HG03520 (cell line): ENCODE data around the gene SLC7A8.
"Not testable (repeated sequence)": the region's sequence is repeated elsewhere in the genome, so short reads cannot be mapped to it uniquely, and the experiment has no call there.

Experiments used
- ATAC-seq: cut with Tn5 transposase; IDR thresholded peaks from one replicate; pipeline ENCODE4 v1.9.1; 2021; ENCODE audit warnings: mild to moderate bottlenecking, moderate library complexity; ENCODE audit not compliant: unreplicated experiment

The SLC7A8 gene

GRCh38 chr14:23115039-23115731 lies 68.3 kb downstream of the SLC7A8 start:
- no peak for ATAC-seq

GRCh38 chr14:23114669-23115038 lies 68.8 kb downstream of the SLC7A8 start:
- ATAC-seq = no peak

GRCh38 chr14:23114120-23114458 lies 69.4 kb downstream of the SLC7A8 start:
- ATAC-seq = no peak

GRCh38 chr14:23113431-23114119 lies 69.9 kb downstream of the SLC7A8 start:
- no peak for ATAC-seq

- no peak for ATAC-seq
Observed at GRCh38 chr14:23112359-23113178, 70.9 kb downstream of the SLC7A8 start.

GRCh38 chr14:23110579-23111365 lies 72.7 kb downstream of the SLC7A8 start:
- no peak for ATAC-seq

- ATAC-seq = no peak
Observed at GRCh38 chr14:23109769-23110168, 73.7 kb downstream of the SLC7A8 start.

- not testable (repeated sequence) for ATAC-seq
Observed at GRCh38 chr14:23108169-23108568, 75.3 kb downstream of the SLC7A8 start.

- not testable (repeated sequence) for ATAC-seq
Observed at GRCh38 chr14:23107620-23108019, 75.8 kb downstream of the SLC7A8 start.

- no peak for ATAC-seq
Observed at GRCh38 chr14:23106747-23107045, 76.8 kb downstream of the SLC7A8 start.

GRCh38 chr14:23105348-23105824 lies 78.1 kb downstream of the SLC7A8 start:
- no peak for ATAC-seq

GRCh38 chr14:23104591-23105347 lies 78.7 kb downstream of the SLC7A8 start, which contains the start of gene CIROP:
TSS of gene CIROP (minus strand) at chr14:23104989. CDS start at chr14:23104920, 69 bp downstream.
- no peak for ATAC-seq

GRCh38 chr14:23104070-23104590 lies 79.3 kb downstream of the SLC7A8 start:
- ATAC-seq = no peak

GRCh38 chr14:23103581-23103980 lies 79.9 kb downstream of the SLC7A8 start:
- ATAC-seq = no peak

- no peak for ATAC-seq
Observed at GRCh38 chr14:23102801-23103200, 80.7 kb downstream of the SLC7A8 start.

- no peak for ATAC-seq
Observed at GRCh38 chr14:23101986-23102625, 81.4 kb downstream of the SLC7A8 start.

- ATAC-seq = no peak
Observed at GRCh38 chr14:23101213-23101970, 82.1 kb downstream of the SLC7A8 start.

- no peak for ATAC-seq
Observed at GRCh38 chr14:23099212-23099861, 84.1 kb downstream of the SLC7A8 start.
